GM18858 (cell line): Measurements from ENCODE around the gene RYR2.

Source experiments
- ATAC-seq: cut with Tn5 transposase; IDR thresholded peaks from one replicate; pipeline ENCODE4 v1.9.1; 2021; ENCODE audit not compliant: unreplicated experiment

RYR2 gene

GRCh38 chr1:237187842-237188241 is 145.9 kb downstream of the RYR2 start:
- no peak for ATAC-seq

GRCh38 chr1:237191403-237191802 is 149.4 kb downstream of the RYR2 start:
- no peak for ATAC-seq

GRCh38 chr1:237197470-237198425 is 155.8 kb downstream of the RYR2 start:
- no peak for ATAC-seq

- no peak for ATAC-seq
Observed at GRCh38 chr1:237199026-237199425, 157.0 kb downstream of the RYR2 start.

- ATAC-seq = no peak
Observed at GRCh38 chr1:237201155-237201554, 159.2 kb downstream of the RYR2 start.

GRCh38 chr1:237204841-237205240 is 162.9 kb downstream of the RYR2 start:
- ATAC-seq = no peak

- no peak for ATAC-seq
Observed at GRCh38 chr1:237205400-237206064, 163.5 kb downstream of the RYR2 start.

DNA sequence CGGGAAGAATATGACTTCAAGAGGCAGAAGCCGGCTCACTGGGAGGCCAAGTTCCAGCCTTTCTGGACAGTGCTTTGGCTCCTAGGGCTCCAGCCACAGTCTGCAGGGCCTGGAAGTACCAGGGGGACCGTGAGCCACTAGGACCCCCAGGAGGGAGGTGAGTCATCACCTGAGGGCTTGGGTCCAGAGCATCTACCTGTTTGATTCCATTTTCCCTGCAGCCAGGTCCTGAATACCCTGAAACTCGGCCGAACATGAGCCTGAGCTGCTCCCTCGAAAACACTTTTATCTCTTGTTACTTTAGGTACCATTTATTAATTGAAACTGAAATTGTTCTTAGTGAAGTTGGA is 164.1 kb downstream of the RYR2 start:
- no peak for ATAC-seq

DNA sequence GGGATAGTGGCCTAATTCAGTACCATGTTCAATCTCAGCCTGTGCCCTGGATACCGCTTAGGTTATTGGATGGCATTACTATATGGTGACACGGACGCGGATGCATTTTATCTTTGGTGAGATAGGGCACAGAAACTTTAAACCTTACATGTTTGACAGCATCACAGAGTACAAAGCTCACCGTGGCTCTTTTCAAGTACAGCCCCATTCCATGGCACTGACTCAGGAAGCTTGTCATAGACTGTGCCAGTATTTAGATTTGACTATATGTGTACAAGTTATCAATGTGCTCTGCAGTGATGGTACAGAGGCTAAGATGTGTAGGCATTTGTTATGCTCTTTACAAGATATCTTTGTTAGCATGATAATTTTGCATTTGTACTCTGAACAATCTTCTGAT is 169.0 kb downstream of the RYR2 start:
- no peak for ATAC-seq

- ATAC-seq = no peak
Observed at GRCh38 chr1:237211540-237211939, 169.6 kb downstream of the RYR2 start.

GRCh38 chr1:237219751-237220642 is 178.0 kb downstream of the RYR2 start:
- no peak for ATAC-seq

- ATAC-seq = no peak
Observed at GRCh38 chr1:237223419-237223818, 181.4 kb downstream of the RYR2 start.

- ATAC-seq = no peak
Observed at GRCh38 chr1:237226177-237226944, 184.4 kb downstream of the RYR2 start.

DNA sequence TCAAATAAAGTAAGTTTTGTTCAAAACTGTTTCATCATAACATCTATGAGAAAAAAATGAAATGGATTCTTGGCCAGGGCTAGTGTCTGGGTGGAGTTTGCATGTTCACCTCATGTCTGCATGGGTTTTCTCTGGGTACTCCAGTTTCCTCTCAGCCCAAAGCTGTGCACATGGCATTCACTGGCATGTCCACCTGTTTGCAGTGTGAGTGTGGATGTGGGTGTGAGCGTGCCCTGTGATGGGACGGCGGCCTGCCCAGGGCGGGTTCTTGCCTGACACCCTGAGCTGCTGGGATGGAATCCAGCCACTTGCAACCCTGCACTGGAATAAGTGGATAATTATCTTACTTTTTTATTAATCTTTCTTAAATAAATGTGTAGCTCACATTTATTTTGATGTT is 185.5 kb downstream of the RYR2 start:
- no peak for ATAC-seq

DNA sequence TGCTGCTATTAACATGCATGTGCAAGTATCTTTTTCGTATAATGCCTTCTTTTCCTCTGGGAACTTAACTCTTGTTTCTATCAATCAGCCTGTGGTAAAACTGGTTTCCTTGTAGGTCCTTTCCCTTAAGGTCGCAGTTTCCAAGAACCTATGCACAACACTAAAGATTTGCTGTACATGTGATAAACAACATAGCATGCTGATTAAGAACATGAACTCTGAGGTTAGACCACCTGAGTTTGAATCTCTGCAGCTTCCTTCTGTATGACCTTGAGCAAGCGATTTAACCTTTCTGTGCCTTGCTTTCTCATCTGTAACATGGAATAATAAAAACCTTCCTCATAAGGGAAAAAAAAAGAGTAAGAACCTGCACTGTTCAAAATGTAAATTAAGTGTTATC is 186.4 kb downstream of the RYR2 start:
- ATAC-seq = no peak

- ATAC-seq = no peak
Observed at GRCh38 chr1:237229333-237229732, 187.3 kb downstream of the RYR2 start.

- no peak for ATAC-seq
Observed at GRCh38 chr1:237232501-237232900, 190.5 kb downstream of the RYR2 start.

- ATAC-seq = no peak
Observed at GRCh38 chr1:237235091-237235490, 193.1 kb downstream of the RYR2 start.

DNA sequence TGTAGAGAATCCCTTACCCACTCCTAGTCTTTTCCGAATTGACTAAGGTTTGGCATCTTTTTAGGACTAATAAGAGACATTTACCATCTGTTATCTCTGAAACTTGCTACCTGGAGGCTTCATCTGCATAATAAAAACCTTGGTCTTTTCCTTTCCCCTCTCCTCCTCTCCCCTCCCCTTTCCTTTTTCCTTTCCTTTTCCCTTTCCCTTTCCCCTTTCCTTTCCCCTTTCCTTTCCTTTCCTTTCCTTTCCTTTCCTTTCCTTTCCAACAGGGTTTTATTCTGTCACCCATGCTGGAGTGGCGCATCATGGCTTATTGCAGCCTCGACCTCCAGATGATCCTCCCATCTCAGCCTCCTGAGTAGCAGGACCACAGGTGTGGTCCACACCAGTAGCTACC is 195.7 kb downstream of the RYR2 start:
- no peak for ATAC-seq

DNA sequence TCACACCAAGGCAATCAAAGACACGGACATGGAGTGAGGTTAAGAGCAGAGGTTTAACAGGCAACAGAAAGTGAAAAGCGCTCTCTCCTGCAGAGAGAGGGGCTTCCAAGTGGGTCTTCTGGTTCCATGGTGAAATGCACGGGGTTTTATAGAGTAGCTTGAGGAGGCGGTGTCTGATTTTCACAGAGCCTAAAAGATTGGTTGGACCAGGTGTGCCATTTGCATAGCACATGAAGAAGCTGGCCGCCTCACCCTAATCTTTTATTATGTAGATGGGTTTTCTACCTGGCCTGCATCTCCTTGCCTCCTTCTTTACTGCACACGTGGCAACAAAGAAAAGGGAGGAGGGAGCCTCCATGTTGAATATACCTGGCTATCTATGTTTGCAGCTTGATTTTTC is 197.3 kb downstream of the RYR2 start:
- no peak for ATAC-seq

DNA sequence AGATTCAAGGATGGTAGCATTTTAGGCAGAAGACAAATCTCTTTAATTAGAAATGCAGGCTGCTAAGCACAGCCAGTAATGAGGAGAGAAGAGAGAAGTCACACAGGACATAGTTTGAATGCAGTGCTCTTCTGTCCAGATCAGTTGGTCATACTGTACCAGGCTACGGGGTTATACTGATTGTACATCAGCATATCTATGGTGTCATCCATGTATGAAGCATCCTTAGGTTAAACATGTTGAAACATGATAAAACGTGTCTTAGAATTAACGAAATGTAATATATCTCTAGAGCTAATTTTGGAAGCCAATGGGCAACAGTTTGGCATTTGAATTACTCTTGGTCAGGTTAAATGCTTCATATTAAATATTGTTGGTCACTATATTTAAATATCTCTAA is 199.1 kb downstream of the RYR2 start:
- ATAC-seq = no peak
